ENCODE results near the gene STRIT1.

Gene STRIT1

GRCh38 chr3:155293516-155293915 is at the start of gene STRIT1:
TSS of gene STRIT1 (minus strand) at chr3:155293683.
- DNase-seq (ENCODE audit: low read depth): no peak

- no peak for DNase-seq (ENCODE audit: low read depth)
These were observed 48.9 kb upstream of the STRIT1 start for GRCh38 chr3:155342344-155342743.

GRCh38 chr3:155339052-155339451 is 45.6 kb upstream of the STRIT1 start:
- DNase-seq (ENCODE audit: low read depth): no peak

GRCh38 chr3:155335724-155336354 is 42.4 kb upstream of the STRIT1 start:
- no peak for DNase-seq (ENCODE audit: low read depth)

- DNase-seq (ENCODE audit: low read depth): no peak
These were observed 41.6 kb upstream of the STRIT1 start for GRCh38 chr3:155334914-155335723.

GRCh38 chr3:155334215-155334913 is 40.9 kb upstream of the STRIT1 start:
- DNase-seq (ENCODE audit: low read depth): no peak

- no peak for DNase-seq (ENCODE audit: low read depth)
These were observed 39.2 kb upstream of the STRIT1 start for GRCh38 chr3:155332716-155333115.

- DNase-seq (ENCODE audit: low read depth): no peak
These were observed 37.6 kb upstream of the STRIT1 start for GRCh38 chr3:155331078-155331477.

GRCh38 chr3:155330370-155330769 is 36.9 kb upstream of the STRIT1 start:
- no peak for DNase-seq (ENCODE audit: low read depth)

GRCh38 chr3:155329513-155330048 is 36.1 kb upstream of the STRIT1 start:
- no peak for DNase-seq (ENCODE audit: low read depth)

GRCh38 chr3:155327871-155328270 is 34.4 kb upstream of the STRIT1 start:
- no peak for DNase-seq (ENCODE audit: low read depth)

GRCh38 chr3:155327430-155327829 is 33.9 kb upstream of the STRIT1 start:
- DNase-seq (ENCODE audit: low read depth): no peak

GRCh38 chr3:155326901-155327300 is 33.4 kb upstream of the STRIT1 start:
- no peak for DNase-seq (ENCODE audit: low read depth)

GRCh38 chr3:155326244-155326643 is 32.8 kb upstream of the STRIT1 start:
- no peak for DNase-seq (ENCODE audit: low read depth)

- no peak for DNase-seq (ENCODE audit: low read depth)
These were observed 31.9 kb upstream of the STRIT1 start for GRCh38 chr3:155325263-155325835.

GRCh38 chr3:155323063-155323666 is 29.7 kb upstream of the STRIT1 start:
- DNase-seq (ENCODE audit: low read depth): no peak

- no peak for DNase-seq (ENCODE audit: low read depth)
These were observed 27.9 kb upstream of the STRIT1 start for GRCh38 chr3:155321418-155321817.

GRCh38 chr3:155320934-155321333 is 27.5 kb upstream of the STRIT1 start:
- no peak for DNase-seq (ENCODE audit: low read depth)

- DNase-seq (ENCODE audit: low read depth): no peak
These were observed 25.3 kb upstream of the STRIT1 start for GRCh38 chr3:155318740-155319139.

- no peak for DNase-seq (ENCODE audit: low read depth)
These were observed 23.7 kb upstream of the STRIT1 start for GRCh38 chr3:155317211-155317610.

GRCh38 chr3:155316426-155316825 is 22.9 kb upstream of the STRIT1 start:
- DNase-seq (ENCODE audit: low read depth): no peak

GRCh38 chr3:155313916-155314315 is 20.4 kb upstream of the STRIT1 start:
- DNase-seq (ENCODE audit: low read depth): no peak
